NCI-H345 (cell line): Measurements from ENCODE around the gene USP43.

ENCODE experiments used
- DNase-seq: peaks from one replicate; lab custom pipeline; 2025; lab: John Stamatoyannopoulos, UW

Gene USP43

GRCh38 chr17:9715503-9716016 lies 70.2 kb downstream of the USP43 start:
- DNase-seq, result no peak

GRCh38 chr17:9725575-9725974 lies 80.3 kb downstream of the USP43 start:
- DNase-seq, result no peak

GRCh38 chr17:9726291-9726690 lies 81.0 kb downstream of the USP43 start:
- DNase-seq, result no peak

DNA sequence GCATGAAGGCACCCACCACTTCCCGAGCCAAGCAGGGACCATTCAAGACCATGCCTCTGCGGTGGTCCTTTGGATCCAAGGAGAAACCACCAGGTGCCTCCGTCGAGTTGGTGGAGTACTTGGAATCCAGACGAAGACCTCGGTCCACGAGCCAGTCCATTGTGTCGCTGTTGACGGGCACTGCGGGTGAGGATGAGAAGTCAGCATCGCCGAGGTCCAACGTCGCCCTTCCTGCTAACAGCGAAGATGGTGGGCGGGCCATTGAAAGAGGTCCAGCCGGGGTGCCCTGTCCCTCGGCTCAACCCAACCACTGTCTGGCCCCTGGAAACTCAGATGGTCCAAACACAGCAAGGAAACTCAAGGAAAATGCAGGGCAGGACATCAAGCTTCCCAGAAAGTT lies 82.7 kb downstream of the USP43 start:
- DNase-seq, result no peak

DNA sequence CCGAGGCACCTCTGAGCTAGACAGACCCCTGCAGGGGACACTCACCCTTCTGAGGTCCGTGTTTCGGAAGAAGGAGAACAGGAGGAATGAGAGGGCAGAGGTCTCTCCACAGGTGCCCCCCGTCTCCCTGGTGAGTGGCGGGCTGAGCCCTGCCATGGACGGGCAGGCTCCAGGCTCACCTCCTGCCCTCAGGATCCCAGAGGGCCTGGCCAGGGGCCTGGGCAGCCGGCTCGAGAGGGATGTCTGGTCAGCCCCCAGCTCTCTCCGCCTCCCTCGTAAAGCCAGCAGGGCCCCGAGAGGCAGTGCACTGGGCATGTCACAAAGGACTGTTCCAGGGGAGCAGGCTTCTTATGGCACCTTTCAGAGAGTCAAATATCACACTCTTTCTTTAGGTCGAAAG lies 83.2 kb downstream of the USP43 start:
- no peak for DNase-seq

DNA sequence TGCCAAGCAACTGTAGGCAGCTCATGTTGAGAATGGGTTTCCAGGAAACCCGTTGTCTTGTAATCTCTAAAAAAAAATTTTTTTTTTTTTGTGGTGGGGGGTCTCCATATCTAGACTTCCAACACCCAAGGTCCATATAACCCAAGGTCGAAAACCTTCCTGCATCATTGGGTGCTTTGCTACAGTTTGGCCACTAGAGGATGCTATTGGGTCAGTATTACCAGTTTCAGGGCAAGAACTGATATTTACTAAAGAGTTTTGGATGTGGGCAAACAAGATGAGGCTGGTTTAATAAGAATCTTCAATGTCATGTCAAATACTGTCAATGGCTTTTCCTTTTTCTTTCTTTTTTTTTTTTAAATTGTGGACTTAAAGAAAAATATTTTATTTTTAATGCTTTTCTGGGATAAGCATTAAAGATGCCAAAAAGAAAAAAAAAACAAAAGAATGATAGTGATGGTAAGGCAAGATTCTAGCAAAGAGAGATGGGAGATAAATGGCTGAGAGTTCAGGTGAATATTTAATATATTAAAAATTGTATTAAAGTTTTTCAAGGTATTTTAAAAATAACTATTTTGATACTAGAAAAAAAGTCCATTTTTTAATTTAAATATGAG lies 83.8 kb downstream of the USP43 start:
- peak; percentile 27 for DNase-seq

DNA sequence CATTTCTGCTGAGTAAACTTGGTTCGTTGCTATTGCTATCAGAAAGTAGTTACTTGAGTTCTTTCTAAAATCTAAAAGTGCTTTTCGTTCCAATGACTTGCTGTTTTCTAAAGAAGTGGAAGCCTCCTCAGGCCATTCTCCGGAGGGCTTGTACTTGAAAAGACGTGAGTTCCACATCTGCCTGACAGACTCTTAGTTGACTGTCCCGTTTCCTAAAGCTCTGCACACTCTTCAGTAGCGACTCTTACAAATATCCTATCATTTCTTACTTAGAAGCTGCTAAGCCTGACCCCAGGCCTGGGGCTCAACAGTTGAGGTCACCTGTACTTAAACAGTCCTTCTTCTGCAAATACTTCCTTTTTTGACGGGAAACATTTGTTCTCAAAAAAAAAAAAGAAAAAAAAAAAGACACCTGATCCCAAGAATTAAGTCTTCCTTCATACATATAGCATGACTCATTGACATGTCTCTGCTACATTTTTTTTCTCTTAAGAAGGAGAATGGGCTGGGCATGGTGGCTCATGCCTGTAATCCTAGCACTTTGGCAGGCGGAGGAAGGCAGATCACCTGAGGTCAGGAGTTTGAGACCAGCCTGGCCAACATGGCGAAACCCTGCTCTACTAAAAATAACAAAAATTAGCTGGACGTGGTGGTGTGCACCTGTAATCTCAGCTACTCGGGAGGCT lies 84.6 kb downstream of the USP43 start:
- DNase-seq, result no peak

DNA sequence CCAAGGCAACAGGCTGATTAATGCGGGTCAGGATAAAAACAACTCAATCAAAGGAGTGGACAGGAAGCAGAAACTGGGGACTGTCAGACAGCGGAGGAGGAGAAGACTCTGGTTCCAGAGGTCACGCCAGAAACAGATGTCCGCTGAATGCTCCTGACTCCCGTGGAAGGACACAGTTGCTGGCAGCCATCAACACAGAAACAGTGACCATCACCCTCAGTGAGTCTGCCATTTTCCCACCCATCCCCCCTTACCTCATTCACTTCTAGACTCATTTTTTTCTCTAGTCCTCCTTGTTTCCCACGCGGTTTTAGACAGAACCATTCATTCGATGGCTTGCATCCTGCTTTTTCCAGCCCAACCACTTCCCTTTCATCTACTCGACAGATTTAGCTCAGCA lies 105.2 kb downstream of the USP43 start:
- DNase-seq, result no peak

DNA sequence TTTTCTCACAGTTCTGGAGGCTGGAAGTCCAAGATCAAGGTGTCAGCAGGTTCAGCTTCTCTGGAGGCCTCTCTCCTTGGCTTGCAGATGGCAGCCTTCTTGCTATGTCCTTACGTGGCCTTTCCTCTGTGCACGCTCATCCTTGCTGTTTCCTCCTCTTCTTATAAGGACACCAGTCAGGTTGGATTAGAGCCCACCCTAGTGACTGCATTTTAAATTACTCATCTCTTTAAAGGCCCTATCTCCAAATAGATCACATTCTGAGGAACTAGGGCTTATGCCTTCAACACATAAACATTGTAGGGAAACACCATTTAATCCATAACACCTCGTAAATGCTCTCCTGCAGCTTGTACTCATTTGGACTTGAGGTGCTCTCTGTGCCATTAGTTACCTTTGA lies 109.8 kb downstream of the USP43 start:
- no peak for DNase-seq

- DNase-seq, result no peak
These were observed 114.9 kb downstream of the USP43 start for GRCh38 chr17:9760266-9760665.

DNA sequence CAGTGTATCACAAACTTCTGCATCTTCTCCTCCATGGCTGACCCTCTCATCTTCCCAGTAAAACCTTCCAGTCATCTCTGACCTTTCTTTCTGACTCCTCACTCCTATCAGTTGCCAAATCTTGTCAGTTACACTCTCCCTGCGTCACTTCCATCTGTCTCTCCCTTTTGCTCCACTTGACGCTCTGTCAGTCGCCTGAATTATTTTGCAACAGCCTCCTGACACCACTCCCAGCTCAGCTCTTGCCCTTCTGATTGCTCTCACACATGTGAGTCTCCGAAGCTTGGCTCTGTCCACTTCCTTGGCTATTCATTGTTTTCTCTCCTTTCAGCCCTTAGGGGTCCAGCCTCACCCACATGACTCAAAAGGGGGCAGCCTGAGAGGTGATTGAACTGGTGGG lies 118.3 kb downstream of the USP43 start:
- DNase-seq, result no peak

- no peak for DNase-seq
These were observed 120.0 kb downstream of the USP43 start for GRCh38 chr17:9765322-9765721.

- DNase-seq, result no peak
These were observed 121.7 kb downstream of the USP43 start for GRCh38 chr17:9766970-9767369.

GRCh38 chr17:9767432-9767991 lies 122.2 kb downstream of the USP43 start:
- no peak for DNase-seq

- peak; percentile 0 for DNase-seq
These were observed 123.1 kb downstream of the USP43 start for GRCh38 chr17:9768381-9768934.

DNA sequence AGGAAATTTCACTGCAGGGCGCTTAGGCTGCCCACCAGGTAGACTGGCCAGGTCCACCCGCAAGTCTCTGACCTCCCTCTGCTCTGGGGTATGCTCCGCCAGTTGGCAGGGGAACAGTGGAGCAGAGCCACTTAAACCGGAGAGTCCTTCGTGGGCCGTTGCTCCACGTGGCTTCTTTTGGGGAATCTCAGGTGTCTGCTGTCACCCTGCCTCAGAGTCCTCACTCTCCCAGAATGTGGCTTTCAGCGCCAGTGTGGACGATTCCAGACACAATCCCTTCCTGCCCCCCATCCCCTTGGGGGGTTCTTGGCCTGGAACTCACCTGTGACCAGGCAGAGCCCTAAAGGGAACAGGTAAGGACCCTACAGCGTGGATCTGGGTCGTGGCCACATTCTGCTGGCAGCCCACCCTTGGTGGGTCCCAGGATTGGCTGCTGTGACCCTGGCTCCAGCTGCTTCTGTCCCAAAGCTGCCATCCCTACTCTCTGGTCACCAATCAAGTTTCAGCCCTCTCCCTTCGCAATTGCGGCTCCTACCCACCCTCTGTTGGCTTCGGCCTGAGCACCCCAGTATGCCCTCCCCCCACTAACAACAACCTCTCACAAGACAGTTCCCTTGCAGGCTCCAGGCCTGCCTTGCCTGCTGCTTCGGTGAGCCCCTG lies 123.8 kb downstream of the USP43 start:
- no peak for DNase-seq

GRCh38 chr17:9771465-9771864 lies 126.1 kb downstream of the USP43 start:
- DNase-seq, result no peak

- DNase-seq, result no peak
These were observed 127.3 kb downstream of the USP43 start for GRCh38 chr17:9772658-9773057.

DNA sequence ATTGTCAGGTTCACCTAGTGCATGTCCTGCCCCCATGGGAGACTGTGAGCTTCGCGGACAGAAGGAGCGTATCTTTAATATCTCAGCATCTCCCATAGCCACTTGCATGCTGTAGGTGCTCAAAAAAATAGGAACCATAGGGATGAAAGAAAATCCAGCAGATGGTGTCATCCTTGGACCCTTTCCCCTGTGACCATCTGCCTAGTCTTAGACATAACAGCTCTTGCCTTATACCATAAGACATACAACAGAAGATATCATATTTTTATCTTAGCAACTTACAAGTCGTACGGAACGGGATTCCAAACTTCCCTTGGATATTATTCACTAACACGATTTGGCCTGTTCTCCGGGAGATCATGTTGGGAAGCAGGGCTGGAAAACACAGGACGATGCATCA lies 131.6 kb downstream of the USP43 start:
- DNase-seq, result no peak
